ENCODE results near the gene VWA8.
"Not testable (repeated sequence)": the region's sequence is repeated elsewhere in the genome, so short reads cannot be mapped to it uniquely, and the experiment has no call there.

VWA8 gene

GRCh38 chr13:41745496-41745895 is 215.4 kb downstream of the VWA8 start:
- DNase-seq (ENCODE audit: low read depth in 2 of 2) = not testable (repeated sequence)

GRCh38 chr13:41742917-41743552 is 217.9 kb downstream of the VWA8 start:
- no peak for DNase-seq (ENCODE audit: low read depth in 2 of 2)

- no peak for DNase-seq (ENCODE audit: low read depth in 2 of 2)
Observed at GRCh38 chr13:41740479-41740878, 220.4 kb downstream of the VWA8 start.

- no peak for DNase-seq (ENCODE audit: low read depth in 2 of 2)
Observed at GRCh38 chr13:41722684-41723535, 238.0 kb downstream of the VWA8 start.

GRCh38 chr13:41720839-41721561 is 239.9 kb downstream of the VWA8 start:
- no peak for DNase-seq (ENCODE audit: low read depth in 2 of 2)

GRCh38 chr13:41716236-41716635 is 244.7 kb downstream of the VWA8 start:
- DNase-seq (ENCODE audit: low read depth in 2 of 2) = no peak

- DNase-seq (ENCODE audit: low read depth in 2 of 2) = no peak
Observed at GRCh38 chr13:41713405-41713804, 247.5 kb downstream of the VWA8 start.

GRCh38 chr13:41710771-41711170 is 250.1 kb downstream of the VWA8 start:
- DNase-seq (ENCODE audit: low read depth in 2 of 2) = no peak

- no peak for DNase-seq (ENCODE audit: low read depth in 2 of 2)
Observed at GRCh38 chr13:41709511-41709910, 251.4 kb downstream of the VWA8 start.

- no peak for DNase-seq (ENCODE audit: low read depth in 2 of 2)
Observed at GRCh38 chr13:41708713-41709112, 252.2 kb downstream of the VWA8 start.

GRCh38 chr13:41707194-41707821 is 253.6 kb downstream of the VWA8 start:
- no peak for DNase-seq (ENCODE audit: low read depth in 2 of 2)

- no peak for DNase-seq (ENCODE audit: low read depth in 2 of 2)
Observed at GRCh38 chr13:41706152-41706551, 254.8 kb downstream of the VWA8 start.

- DNase-seq (ENCODE audit: low read depth in 2 of 2) = no peak
Observed at GRCh38 chr13:41702540-41702939, 258.4 kb downstream of the VWA8 start.

- DNase-seq (ENCODE audit: low read depth in 2 of 2) = no peak
Observed at GRCh38 chr13:41701676-41702075, 259.2 kb downstream of the VWA8 start.

- no peak for DNase-seq (ENCODE audit: low read depth in 2 of 2)
Observed at GRCh38 chr13:41700790-41701310, 260.1 kb downstream of the VWA8 start.

- no peak for DNase-seq (ENCODE audit: low read depth in 2 of 2)
Observed at GRCh38 chr13:41699759-41700158, 261.1 kb downstream of the VWA8 start.

GRCh38 chr13:41697578-41697977 is 263.3 kb downstream of the VWA8 start:
- DNase-seq (ENCODE audit: low read depth in 2 of 2) = no peak

- DNase-seq (ENCODE audit: low read depth in 2 of 2) = no peak
Observed at GRCh38 chr13:41696163-41697003, 264.5 kb downstream of the VWA8 start.

- no peak for DNase-seq (ENCODE audit: low read depth in 2 of 2)
Observed at GRCh38 chr13:41694545-41695301, 266.2 kb downstream of the VWA8 start.

GRCh38 chr13:41693434-41693833 is 267.5 kb downstream of the VWA8 start:
- no peak for DNase-seq (ENCODE audit: low read depth in 2 of 2)
